HG02973 (cell line): ENCODE data around the gene ATRNL1.
"Not testable (repeated sequence)": the region's sequence is repeated elsewhere in the genome, so short reads cannot be mapped to it uniquely, and the experiment has no call there.

Experiments used
- ATAC-seq: cut with Tn5 transposase; IDR thresholded peaks from one replicate; pipeline ENCODE4 v1.9.1; 2021; ENCODE audit warnings: moderate library complexity; ENCODE audit not compliant: unreplicated experiment

Gene ATRNL1

DNA sequence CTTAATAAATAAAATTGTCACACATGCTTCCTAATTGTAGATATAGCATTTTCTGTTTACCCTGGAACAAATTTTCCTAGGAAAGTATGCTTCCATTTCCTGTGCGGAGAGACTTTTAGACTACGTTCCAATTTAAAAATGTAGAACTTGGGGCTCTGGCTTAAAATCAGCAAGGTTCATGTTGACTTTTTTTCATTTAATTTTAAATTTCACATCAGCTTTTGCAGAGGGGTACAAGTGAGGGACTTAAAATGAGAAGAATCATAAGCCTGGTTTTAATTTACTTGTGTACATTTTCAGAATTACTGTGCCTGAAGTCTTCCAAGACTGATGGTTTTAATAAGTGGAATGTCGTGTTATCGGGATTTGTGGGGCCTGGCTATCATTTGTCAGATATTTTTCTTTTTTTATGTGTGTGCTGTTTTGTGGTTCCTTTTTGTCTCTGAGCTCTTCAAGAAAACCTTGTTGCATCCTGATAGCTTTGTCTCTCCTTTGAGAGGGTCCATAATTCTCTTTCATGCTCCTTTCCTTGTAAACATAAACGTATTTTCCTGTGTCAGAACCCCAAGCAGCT is 8.8 kb upstream of the ATRNL1 start:
- no peak for ATAC-seq

DNA sequence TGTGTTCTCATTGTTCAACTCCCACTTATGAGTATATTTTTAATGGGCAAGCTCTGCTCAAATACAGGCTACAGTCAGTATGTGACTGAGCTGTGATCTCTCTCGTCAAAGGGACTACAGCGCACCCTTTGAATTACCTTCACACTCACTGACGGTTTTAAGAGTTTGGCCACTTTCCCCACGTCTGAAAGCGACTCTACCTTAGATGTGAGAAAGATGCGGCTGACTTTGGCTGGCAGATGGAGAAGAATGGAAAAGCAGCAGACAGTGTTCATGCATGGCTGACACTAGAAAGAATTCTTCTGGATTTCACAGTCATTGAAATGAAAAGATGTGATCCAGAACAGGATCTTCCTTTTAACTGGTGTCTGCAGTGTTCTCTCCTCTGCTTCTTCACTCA is 2.0 kb upstream of the ATRNL1 start:
- no peak for ATAC-seq

DNA sequence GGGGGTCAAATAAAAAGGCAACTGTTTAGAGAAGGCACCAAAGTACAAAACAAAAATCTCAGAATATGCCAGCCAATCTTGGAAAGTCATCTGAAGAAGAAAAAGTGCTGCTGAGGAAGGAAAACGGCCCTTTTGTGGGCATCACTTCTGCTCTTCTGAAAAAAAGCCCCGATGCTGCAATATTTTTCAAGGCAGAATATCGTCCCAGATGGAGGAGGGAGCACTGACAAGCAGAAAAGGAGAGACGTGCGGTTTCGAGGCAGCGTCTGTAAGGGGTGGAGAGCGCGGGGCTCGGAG is 959 bp upstream of the ATRNL1 start:
- no peak for ATAC-seq

DNA sequence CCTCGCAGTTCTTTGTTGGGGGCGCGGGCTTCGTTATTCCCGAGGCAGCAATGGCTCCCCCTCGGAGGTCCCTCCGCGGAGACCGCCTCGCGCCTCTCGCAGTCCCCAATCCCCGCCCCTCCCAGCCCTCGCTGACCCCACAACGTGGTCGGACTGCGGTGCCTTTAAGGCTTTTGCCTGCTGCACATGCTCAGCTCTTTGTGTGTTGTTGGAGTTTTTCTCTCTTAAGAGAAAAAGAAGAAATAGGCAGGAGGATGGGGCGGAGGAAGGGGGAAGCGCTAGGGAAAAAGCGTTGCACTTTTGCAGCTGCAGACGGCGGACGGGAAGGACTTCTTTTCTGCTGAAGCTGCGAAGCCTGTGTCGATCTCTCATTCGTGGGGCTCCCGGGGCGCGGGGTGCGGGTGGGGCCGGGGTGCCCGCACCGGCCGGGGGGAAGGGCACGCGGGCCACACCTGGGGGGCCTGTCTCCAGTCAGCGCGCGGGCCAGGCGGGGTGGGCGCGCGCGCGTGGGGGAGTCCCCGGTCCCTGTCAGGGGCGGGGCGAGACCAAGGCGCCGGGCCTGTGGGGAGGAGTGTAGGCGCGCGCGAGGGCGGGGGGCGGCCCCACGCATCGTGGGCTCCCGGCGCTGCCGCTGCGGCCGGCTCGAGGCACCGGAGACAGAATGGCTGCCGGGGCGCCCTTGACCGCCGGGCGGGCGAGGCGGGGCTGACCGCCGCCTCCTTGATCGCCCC is 445 bp upstream of the ATRNL1 start:
- ATAC-seq, result peak; percentile 62

DNA sequence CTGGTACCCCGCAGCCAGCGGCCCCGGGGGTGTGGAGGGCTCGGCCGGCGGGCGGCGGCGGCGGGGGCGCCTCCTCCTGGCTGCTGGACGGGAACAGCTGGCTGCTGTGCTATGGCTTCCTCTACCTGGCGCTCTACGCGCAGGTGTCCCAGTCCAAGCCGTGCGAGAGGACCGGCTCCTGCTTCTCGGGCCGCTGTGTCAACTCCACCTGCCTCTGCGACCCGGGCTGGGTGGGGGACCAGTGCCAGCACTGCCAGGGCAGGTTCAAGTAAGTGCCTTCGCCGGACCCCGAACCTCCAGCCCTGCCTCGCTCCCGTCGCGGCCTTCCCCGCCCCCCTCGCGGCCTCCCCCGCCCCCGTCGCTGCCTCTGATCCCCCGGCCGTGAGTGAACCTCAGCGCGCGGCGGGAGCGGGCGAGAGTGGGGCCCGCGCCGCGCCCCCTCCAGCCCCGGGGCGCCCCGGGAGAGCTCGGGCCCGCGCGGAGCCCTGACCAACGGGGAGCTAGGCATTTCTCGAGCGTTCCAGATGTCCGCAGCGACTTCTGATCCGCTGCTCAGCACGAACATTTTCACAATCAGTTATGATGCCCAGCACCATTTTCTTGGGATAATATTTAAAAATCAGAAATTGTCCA is 727 bp downstream of the ATRNL1 start:
- ATAC-seq, result peak; percentile 44

DNA sequence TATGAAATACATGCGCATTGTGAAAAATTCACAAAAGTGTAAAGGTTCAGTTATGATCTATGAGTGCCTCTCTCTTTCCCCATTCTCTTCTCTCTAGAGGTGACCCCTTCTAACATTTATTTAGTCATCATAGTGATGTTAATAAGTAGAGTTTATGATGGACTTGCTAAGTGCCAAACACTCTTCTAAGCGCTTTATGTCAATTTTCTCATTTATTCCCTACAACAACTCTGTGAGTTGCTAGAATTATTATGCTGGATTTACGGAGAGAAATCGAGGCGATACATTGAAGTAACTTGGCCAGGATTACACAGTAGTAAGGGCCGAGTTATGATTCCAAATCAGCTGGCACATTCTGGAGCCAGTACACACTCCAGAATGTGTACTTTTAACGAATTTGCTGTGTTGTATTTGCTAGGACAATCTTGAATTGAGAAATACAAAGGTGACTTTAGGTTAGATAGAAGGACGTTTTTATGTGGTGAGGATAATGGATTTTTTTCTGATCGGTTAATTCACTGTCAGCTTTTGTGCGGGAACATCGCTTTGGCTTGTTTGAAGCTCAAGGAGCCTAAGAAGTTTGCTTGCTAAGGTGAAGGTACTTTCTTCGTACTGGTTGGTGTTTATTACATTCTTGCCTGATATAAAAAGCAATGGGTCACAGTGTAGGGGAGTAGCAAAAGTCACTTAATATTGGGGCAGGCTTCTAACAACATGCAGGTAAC is 1.4 kb downstream of the ATRNL1 start:
- ATAC-seq, result no peak

DNA sequence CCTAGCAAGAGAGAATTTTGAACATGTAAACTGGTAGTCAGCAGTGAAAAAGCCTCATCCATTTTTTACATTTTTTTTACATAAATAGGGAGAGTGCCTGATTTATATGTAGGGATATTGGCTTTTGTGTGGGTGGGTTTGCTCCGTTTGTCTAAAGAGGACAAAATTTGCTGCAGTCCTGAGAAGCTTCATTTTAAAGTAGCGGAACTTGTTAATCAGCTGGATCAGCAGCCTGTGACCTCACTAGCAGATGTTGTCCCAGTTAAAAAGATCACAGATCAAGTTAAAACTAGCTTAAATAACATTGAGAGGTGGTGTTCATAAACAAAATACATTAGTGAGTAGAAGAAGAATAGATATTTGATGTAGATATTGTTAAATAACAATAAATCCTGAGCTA is 2.6 kb downstream of the ATRNL1 start:
- no peak for ATAC-seq

DNA sequence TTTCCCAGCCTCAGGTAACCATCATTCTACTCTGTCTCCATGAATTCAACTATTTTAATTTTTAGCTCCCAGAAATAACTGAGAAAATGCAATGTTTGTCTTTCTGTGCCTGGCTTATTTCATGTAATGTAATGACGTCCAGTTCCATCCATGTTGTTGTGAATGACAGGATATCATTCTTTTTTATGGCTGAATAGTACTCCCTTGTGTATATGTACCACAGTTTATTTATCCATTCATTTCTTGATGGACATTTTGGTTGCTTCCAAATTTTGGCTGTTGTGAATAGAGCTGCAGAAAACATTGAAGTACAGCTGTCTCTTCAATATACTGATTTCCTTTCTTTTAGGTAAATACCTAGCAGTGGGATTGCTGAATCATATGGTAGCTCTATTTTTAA is 10.5 kb downstream of the ATRNL1 start:
- no peak for ATAC-seq

DNA sequence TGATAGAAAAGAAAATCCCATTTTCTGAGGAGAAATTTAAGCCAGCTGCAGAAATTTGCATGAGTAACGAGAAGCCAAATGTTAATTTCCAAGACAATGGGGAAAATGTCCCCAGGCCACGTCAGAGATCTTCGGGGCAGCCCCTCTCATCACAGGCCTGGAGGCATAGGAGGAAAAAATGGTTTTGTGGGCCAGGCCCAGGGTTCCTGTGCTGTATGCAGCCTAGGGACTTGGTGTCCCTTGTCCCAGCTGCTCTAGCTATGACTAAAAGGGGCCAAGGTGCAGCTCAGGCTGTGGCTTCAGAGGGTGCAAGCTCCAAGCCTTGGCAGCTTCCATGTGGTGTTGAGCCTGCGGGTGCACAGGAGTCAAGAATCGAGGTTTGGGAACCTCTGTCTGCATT is 12.2 kb downstream of the ATRNL1 start:
- ATAC-seq, result not testable (repeated sequence)

DNA sequence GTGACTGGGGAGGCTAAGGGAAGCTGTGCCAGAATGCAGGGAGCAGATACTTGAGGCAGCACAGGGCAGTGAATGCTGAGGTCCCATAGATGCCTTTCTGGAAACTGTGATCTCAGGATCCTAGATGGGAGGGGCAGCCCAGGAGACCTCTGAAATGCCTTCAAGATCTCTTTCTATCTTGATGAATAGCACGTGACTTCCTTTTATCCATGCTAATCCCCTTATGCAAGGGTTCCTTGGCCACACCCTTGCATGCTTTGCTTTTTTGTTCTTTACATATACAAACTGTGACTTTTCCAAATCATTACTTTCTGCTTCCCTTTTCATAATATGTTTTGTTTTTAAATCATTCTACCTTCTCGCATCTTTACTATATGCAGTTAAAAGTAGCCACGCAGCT is 14.7 kb downstream of the ATRNL1 start:
- ATAC-seq, result no peak

DNA sequence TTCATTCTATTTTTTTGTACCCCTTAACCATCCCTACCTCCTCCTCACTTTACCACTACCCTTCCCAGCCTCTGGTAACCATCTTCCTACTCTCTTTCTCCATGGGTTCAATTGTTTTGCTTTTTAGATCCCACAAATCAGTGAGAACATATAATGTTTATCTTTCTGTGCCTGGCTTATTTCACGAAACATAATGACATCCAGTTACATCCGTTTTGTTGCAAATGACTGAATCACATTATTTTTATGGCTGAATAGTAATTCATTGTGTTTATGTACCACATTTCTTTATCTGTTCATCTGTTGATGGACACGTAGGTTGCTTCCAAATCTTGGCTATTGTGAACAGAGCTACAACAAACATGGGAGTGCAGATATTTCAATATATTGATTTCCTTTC is 24.1 kb downstream of the ATRNL1 start:
- ATAC-seq, result no peak

DNA sequence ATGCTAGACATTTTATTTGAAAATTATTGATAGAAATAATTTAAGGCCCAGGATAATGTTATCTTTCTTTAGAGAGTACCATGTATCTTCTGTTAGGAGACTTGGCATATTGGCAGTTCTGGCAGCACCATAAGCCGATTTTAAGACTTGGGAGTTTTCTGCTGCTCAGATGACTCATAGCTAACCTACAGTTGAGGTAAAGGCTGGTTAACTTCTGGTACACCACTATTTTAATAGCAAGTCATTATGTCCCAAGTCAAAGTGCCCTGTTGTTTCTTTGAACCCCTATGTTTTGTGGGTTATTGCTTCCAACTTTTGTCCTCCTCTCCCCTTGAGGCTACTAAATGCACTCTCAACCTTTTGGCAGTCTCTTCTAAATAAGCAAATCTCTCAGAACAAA is 25.2 kb downstream of the ATRNL1 start:
- no peak for ATAC-seq

DNA sequence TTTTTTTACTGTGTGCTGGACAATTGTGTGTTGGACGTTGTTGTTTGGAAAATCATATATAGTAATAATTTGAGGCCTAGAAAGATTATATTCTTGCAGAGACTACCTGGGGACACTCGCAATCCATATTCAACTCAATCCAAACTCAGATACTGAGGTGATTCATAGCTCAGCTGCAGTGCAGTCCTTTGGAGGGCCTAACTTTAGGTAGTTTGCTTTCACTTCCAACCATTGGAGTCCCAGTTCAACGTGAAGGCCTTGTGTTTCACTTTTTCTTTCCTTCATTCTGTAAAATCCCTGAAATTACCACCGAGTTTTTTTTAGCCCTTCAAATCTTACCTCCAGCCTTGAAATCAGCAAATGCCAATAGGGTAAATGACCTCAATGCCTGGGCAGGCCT is 32.3 kb downstream of the ATRNL1 start:
- no peak for ATAC-seq

DNA sequence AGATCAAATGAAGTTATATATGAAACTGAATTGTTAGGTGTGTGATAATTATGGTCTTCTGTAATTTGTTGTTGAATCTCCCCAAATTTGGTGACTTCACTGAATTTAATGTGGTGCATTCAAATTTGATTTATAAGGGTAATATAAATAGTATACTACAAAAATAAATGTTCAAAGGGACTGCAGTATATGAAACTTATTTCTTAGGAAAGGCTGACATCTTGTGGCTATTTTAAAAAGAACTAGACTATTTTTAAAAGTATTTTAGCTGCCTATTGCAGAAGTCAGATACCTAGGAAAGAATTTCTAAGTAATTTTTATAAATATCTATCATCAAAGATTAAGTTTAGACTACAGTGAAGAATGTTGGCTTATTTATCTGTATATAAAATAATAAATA is 36.6 kb downstream of the ATRNL1 start:
- ATAC-seq, result no peak

DNA sequence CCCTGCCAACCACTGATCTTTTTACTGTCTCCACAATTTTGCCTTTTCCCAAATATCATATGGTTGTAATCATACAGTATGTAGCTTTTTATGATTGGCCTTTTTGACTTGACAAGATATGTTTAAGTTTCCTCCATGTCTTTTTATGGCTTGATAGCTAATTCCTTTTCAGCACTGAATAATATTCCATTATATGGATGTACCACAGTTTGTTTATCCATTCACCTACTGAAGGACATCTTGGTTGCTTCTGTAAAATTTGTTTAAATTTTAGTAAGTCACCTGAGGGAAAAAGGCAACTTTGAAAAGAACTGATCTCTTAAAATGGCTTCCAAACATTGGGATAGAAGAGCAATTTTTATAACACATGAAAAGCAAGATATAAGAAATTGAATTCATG is 43.5 kb downstream of the ATRNL1 start:
- no peak for ATAC-seq

DNA sequence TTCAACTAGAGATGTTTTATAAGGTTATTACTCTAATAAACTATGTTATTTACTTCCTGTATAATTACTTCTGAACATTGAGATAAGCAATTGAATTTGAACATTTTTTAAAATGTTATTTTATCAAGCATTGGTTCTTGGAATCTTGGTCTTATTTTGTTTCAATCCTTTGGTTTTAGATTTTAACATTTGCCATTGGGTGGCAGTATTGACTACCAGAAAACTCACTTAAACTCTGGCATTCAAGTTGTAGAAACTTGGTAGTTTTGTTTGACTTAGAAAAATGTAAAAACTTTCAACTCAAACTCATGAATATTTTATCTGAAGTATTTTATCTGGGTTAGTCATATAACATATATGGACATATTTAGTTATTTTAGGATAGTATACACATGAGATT is 48.1 kb downstream of the ATRNL1 start:
- ATAC-seq, result no peak

DNA sequence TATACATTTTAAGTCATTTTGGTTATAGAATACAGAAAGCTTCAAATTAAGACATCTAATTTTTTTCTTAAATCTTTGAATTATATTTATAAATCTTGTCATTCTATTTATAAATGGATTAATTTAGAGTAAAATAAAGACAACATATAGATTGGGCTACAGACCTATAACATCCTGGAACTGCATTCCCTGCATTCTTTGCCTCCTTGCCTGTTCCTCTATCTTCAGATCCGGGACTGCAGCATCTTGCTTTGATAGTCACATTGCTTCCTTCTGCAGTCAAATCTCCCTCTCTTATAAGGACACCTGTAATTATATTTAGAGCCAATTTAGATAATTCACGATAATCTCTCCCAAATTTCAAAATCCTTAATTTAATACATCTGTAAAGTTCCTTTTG is 64.2 kb downstream of the ATRNL1 start:
- no peak for ATAC-seq

DNA sequence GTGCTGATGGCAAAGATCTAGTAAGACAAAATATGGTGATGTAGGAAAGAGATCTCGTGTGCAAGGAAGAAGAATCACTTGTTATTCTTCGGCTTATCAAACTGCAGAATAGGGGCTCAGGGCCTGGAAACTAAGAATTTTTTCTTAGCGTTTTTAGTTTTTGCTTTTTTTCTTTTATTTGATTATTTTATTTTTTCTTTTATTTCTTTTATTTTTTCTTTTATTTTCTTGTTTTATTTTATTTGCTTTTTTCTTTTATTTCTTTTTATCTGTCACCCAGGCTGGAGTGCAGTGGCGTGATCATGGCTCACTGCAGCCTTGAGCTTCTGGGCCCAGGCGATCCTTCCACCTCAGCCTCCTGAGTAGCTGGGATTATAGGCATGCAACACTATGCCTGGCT is 70.0 kb downstream of the ATRNL1 start:
- ATAC-seq, result no peak

DNA sequence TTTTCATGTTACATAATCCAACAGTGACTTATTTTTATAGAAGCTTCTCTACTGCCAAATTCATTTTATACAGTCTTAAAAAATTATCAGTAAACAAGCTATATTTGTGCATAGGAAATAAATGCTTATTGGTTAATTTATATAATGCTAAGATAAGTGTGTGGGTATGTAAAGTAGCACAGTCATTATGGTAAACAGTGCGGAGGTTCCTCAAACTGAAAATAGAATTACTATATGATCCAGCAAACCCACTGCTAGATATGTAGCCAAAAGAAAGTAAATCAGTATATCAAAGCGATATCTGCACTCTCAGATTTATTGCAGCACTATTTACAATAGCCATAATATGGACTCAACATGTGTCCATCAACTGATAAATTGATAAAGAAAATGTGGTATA is 71.1 kb downstream of the ATRNL1 start:
- ATAC-seq, result no peak

DNA sequence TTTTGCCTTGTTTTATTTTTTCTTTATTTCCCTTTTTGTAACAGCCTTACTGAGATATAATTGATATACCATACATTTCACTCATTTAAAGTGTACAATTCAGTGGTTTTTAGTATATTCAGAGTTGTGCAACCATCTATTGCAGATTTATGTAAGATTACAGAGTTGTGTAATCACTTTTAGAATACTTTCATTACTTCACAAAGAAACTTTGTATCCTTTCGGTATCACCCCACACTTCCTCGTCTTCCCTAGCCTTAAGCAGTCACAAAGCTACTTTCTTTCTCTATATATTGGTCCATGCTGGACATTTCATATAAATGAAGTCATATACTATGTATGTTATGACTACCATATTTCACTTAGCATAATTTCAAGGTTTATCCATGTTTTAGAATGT is 74.6 kb downstream of the ATRNL1 start:
- no peak for ATAC-seq

DNA sequence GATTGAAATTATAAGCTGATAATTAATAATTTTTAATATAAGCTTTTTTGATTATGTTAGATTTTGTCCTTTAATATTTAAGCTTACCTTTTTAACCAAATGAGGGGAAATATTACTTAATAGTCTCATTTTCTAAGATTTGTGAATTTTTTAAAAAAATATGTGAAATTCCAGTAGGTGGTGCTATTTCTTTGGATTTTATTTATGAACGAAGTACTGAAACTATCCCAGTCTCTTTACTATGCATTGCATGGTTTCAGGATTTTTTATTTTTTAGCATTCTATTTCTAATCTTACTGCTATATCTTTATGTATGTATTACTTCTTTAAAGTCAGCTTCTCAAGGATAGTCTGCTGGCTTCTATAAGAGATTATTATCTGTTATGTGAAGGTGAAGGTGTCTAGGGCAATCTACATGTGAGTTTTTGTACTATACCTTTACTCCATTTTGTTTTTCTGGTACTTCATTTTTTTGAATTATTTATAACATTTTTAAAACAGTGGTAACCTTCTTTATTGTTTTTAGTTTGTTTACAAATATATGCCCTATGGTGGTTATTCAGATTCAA is 78.3 kb downstream of the ATRNL1 start:
- no peak for ATAC-seq

DNA sequence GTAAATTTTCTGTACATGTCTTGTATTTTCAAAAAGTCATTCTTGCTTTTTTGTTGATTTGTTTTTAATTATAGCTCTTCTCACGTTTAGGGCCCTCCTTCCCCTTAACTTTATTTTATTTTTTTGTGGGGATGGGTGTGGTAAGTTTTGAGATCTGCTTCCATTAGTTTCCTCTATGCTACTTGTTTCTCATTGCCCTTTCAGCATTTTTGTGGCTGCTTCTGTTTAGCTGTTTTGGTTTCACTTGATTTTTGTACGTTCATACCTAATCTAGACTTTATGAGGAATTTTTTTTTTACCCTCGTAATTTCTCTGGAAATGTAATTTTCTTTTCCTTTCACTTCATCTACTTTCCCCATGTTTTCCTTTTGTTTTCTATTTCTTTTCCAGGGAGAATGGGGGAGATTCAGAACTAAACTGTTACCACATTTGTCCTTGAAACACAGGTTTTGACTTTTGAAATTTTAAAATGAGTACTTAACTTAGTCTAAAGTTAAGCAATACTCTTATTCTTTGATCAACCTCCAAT is 80.8 kb downstream of the ATRNL1 start:
- ATAC-seq, result no peak
